K562 (cell line): Measurements from ENCODE around the gene CD101.

Experiments
- ATF6 ChIP-seq: sonication (generic); formaldehyde crosslinking; IDR thresholded peaks from 2 replicates; pipeline ENCODE4 v1.4.0; 2020; ENCODE audit warnings: mild to moderate bottlenecking, missing genetic modification reagents
- CHD1 ChIP-seq: fragments of 200-600 bp; sonication (generic); IDR thresholded peaks from one replicate; pipeline ENCODE4 v1.6.1; 2012; ENCODE audit warnings: mild to moderate bottlenecking, moderate library complexity, low read length, inconsistent platforms
- CTCF ChIP-seq, 3 experiments: IDR thresholded peaks in 2 of 3; conservative IDR thresholded peaks in 1 of 3; 2 replicates each; pipeline ENCODE4 v1.5.1; 2011 to 2012; ENCODE audit warnings: low read length in 3 of 3, mild to moderate bottlenecking in 3 of 3, control low read depth in 2 of 3, improper control_type of control experiment in 1 of 3, inconsistent platforms in 1 of 3, low read depth in 1 of 3, mixed read lengths in 1 of 3, moderate library complexity in 1 of 3; ENCODE audit not compliant: insufficient read depth in 2 of 3
- ZBTB33 ChIP-seq: sonication (generic); formaldehyde crosslinking; IDR thresholded peaks from 2 replicates; pipeline ENCODE4 v1.8.1; 2023; ENCODE audit warnings: mild to moderate bottlenecking, missing genetic modification reagents

- TF ChIP-seq ZBTB33 (CRISPR knock-in tag), result no peak
- no peak for TF ChIP-seq CHD1
- no peak for TF ChIP-seq CTCF (IDR thresholded peaks at IDR 0.05 in 2 of 3, conservative IDR thresholded peaks at IDR 0.05 in 1 of 3; ENCODE audit: insufficient read depth in 2 of 3, low read depth in 1 of 3, low read length in 3 of 3)
- no peak for TF ChIP-seq ATF6
Measured at GRCh38 chr1:117017062-117017461, 15.5 kb downstream of the CD101 start.
